Activated CD4-positive, alpha-beta memory T cell treated with anti-CD3 and anti-CD28 coated beads for 36 hours (primary cell): Measurements from ENCODE around the gene RNF223. TPM values are rescaled to one million over a fixed set of nuclear protein-coding genes. Genes with fewer than 3 reads are reported as not detected.
"Not testable (repeated sequence)": the region's sequence is repeated elsewhere in the genome, so short reads cannot be mapped to it uniquely, and the experiment has no call there.

Experiments used
- CTCF ChIA-PET: fragments of 350-600 bp; sonication (Branson Sonifier 250); formaldehyde crosslinking; loops from one replicate; lab custom pipeline; 2021; ENCODE audit warnings: antibody characterized with exemption, inconsistent platforms; lab: Charles Lee
- POLR2A ChIA-PET: fragments of 350-600 bp; sonication (Branson Sonifier 250); formaldehyde crosslinking; loops from one replicate; lab custom pipeline; 2021; ENCODE audit warnings: antibody characterized with exemption; lab: Charles Lee
- DNase-seq: peaks from one replicate; pipeline ENCODE4 v3.0.0-alpha.2; 2020
- H3K27ac Mint-ChIP-seq: one replicate; pipeline ENCODE4 v1.8.0; 2021; ENCODE audit warnings: mixed read lengths
- H3K27me3 Mint-ChIP-seq: one replicate; pipeline ENCODE4 v1.8.0; 2021; ENCODE audit warnings: mixed read lengths
- H3K36me3 Mint-ChIP-seq: one replicate; pipeline ENCODE4 v1.8.0; 2021; ENCODE audit warnings: mixed read lengths
- H3K4me1 Mint-ChIP-seq: one replicate; pipeline ENCODE4 v1.8.0; 2021; ENCODE audit warnings: low read depth, mixed read lengths
- H3K4me3 Mint-ChIP-seq: one replicate; pipeline ENCODE4 v1.8.0; 2021; ENCODE audit warnings: mild to moderate bottlenecking, mixed read lengths
- H3K9me3 Mint-ChIP-seq: one replicate; pipeline ENCODE4 v1.8.0; 2021; ENCODE audit warnings: mixed read lengths
- intact Hi-C: fragments of 100-400 bp; cut with micrococcal nuclease; formaldehyde crosslinking; loops from one replicate; pipeline ENCODE4 v1.15.1; 2023
- total RNA-seq, 2 experiments: library from RNA; stranded (reverse); gene quantifications; one replicate each; pipeline ENCODE4 v1.2.3, GENCODE V29; 2021

Gene RNF223
- total RNA-seq, 2 experiments from 2014 or later, result not detected

GRCh38 chr1:1085171-1085841 lies 11.2 kb upstream of the RNF223 start:
- no peaks in the 10 kb centered on the region for H3K4me1 Mint-ChIP-seq
- intact Hi-C loops, result no loop called here
- peak; percentile 7 for DNase-seq
- no peak overlapping the region for H3K4me3 Mint-ChIP-seq
- peaks cover 2% of the 10 kb centered on the region for H3K36me3 Mint-ChIP-seq
- H3K27ac Mint-ChIP-seq, result no peak overlapping the region
- ChIA-PET POLR2A (no interaction called here), CTCF (no interaction called here)
- H3K27me3 Mint-ChIP-seq, result no peaks in the 10 kb centered on the region
- H3K9me3 Mint-ChIP-seq, result no peaks in the 10 kb centered on the region

GRCh38 chr1:1084372-1085170 lies 10.5 kb upstream of the RNF223 start:
- CTCF ChIA-PET, result no interaction called here
- Mint-ChIP-seq H3K9me3 (no peaks in the 10 kb centered on the region), H3K27me3 (no peaks in the 10 kb centered on the region), H3K36me3 (peaks cover 2% of the 10 kb centered on the region), H3K4me1 (peaks cover 3% of the 10 kb centered on the region), H3K4me3 (no peak overlapping the region), H3K27ac (no peak overlapping the region)
- POLR2A ChIA-PET, result no interaction called here
- DNase-seq, result peak; percentile 7
- intact Hi-C loops, result no loop called here

GRCh38 chr1:1083416-1084371 lies 9.6 kb upstream of the RNF223 start:
- Mint-ChIP-seq H3K27me3 (peaks cover 2% of the 10 kb centered on the region), H3K9me3 (no peaks in the 10 kb centered on the region), H3K27ac (no peak overlapping the region), H3K36me3 (peaks cover 2% of the 10 kb centered on the region), H3K4me3 (no peak overlapping the region), H3K4me1 (peaks cover 6% of the 10 kb centered on the region)
- ChIA-PET CTCF (no interaction called here), POLR2A (no interaction called here)
- DNase-seq, result peak; percentile 8
- intact Hi-C loops, result no loop called here

- H3K27me3 Mint-ChIP-seq, result peaks cover 2% of the 10 kb centered on the region
- POLR2A ChIA-PET, result no interaction called here
- CTCF ChIA-PET, result no interaction called here
- DNase-seq, result peak; percentile 8
- peaks cover 6% of the 10 kb centered on the region for H3K4me1 Mint-ChIP-seq
- H3K27ac Mint-ChIP-seq, result no peak overlapping the region
- intact Hi-C loops, result no loop called here
- H3K9me3 Mint-ChIP-seq, result no peaks in the 10 kb centered on the region
- H3K4me3 Mint-ChIP-seq, result no peak overlapping the region
- peaks cover 2% of the 10 kb centered on the region for H3K36me3 Mint-ChIP-seq
Measured at GRCh38 chr1:1082776-1083415, 8.8 kb upstream of the RNF223 start.

GRCh38 chr1:1082239-1082775 lies 8.2 kb upstream of the RNF223 start:
- no peaks in the 10 kb centered on the region for H3K9me3 Mint-ChIP-seq
- peaks cover 6% of the 10 kb centered on the region for H3K4me1 Mint-ChIP-seq
- H3K27me3 Mint-ChIP-seq, result peaks cover 2% of the 10 kb centered on the region
- no peak overlapping the region for H3K27ac Mint-ChIP-seq
- ChIA-PET POLR2A (no interaction called here), CTCF (no interaction called here)
- peaks cover 2% of the 10 kb centered on the region for H3K36me3 Mint-ChIP-seq
- peak; percentile 8 for DNase-seq
- intact Hi-C loops, result no loop called here
- H3K4me3 Mint-ChIP-seq, result no peak overlapping the region

GRCh38 chr1:1081311-1082238 lies 7.5 kb upstream of the RNF223 start:
- Mint-ChIP-seq H3K36me3 (peaks cover 2% of the 10 kb centered on the region), H3K4me3 (no peak overlapping the region), H3K27ac (no peak overlapping the region), H3K4me1 (peaks cover 6% of the 10 kb centered on the region), H3K27me3 (peaks cover 2% of the 10 kb centered on the region), H3K9me3 (no peaks in the 10 kb centered on the region)
- intact Hi-C loops, result no loop called here
- ChIA-PET POLR2A (no interaction called here), CTCF (no interaction called here)
- DNase-seq, result peak; percentile 8

GRCh38 chr1:1080951-1081310 lies 6.8 kb upstream of the RNF223 start:
- ChIA-PET CTCF (no interaction called here), POLR2A (no interaction called here)
- Mint-ChIP-seq H3K27ac (no peak overlapping the region), H3K36me3 (peaks cover 2% of the 10 kb centered on the region), H3K4me1 (peaks cover 6% of the 10 kb centered on the region), H3K9me3 (no peaks in the 10 kb centered on the region), H3K27me3 (peaks cover 2% of the 10 kb centered on the region), H3K4me3 (no peak overlapping the region)
- peak; percentile 9 for DNase-seq
- intact Hi-C loops, result no loop called here

GRCh38 chr1:1080122-1080757 lies 6.1 kb upstream of the RNF223 start:
- CTCF ChIA-PET, result no interaction called here
- Mint-ChIP-seq H3K27me3 (peaks cover 2% of the 10 kb centered on the region), H3K4me3 (no peak overlapping the region), H3K9me3 (no peaks in the 10 kb centered on the region), H3K36me3 (peaks cover 2% of the 10 kb centered on the region), H3K27ac (no peak overlapping the region), H3K4me1 (peaks cover 6% of the 10 kb centered on the region)
- intact Hi-C loops, result no loop called here
- POLR2A ChIA-PET, result no interaction called here
- peak; percentile 47 for DNase-seq

GRCh38 chr1:1079408-1080121 lies 5.5 kb upstream of the RNF223 start:
- H3K27me3 Mint-ChIP-seq, result peaks cover 4% of the 10 kb centered on the region
- peaks cover 2% of the 10 kb centered on the region for H3K36me3 Mint-ChIP-seq
- DNase-seq, result peak; percentile 54
- no peak overlapping the region for H3K27ac Mint-ChIP-seq
- H3K4me3 Mint-ChIP-seq, result peak overlapping the region; percentile 32
- H3K9me3 Mint-ChIP-seq, result no peaks in the 10 kb centered on the region
- ChIA-PET CTCF (interaction anchor here (1.0 kb wide), 1 partner anchor 16 kb away, joined by 3 read pairs; no protein-coding TSS in a partner anchor), POLR2A (no interaction called here)
- intact Hi-C loops, result no loop called here
- peaks cover 6% of the 10 kb centered on the region for H3K4me1 Mint-ChIP-seq

- intact Hi-C loops, DNase-seq, H3K4me1 Mint-ChIP-seq, H3K27ac Mint-ChIP-seq, H3K36me3 Mint-ChIP-seq, H3K27me3 Mint-ChIP-seq, POLR2A ChIA-PET, H3K4me3 Mint-ChIP-seq, H3K9me3 Mint-ChIP-seq, CTCF ChIA-PET: not testable (repeated sequence)
Measured at GRCh38 chr1:1077396-1077795, 3.3 kb upstream of the RNF223 start.
